K562 (cell line): ENCODE results near the gene ZIC2. TPM values are rescaled to one million over a fixed set of nuclear protein-coding genes. Genes with fewer than 3 reads are reported as not detected.

Experiments used
- ATAC-seq: fragments of 200-7000 bp; cut with Tn5 transposase; 3 replicates; pipeline ENCODE4 v1.9.1; 2020; ENCODE audit warnings: moderate library complexity
- BruUV-seq: library from RNA; stranded (reverse); fragments of 400-500 nt; replicated peaks from 2 replicates; lab custom pipeline; 2021; lab: Mats Ljungman, UMichigan
- CTCF ChIA-PET: fragments of 300-600 bp; formaldehyde crosslinking; extraction: SDS; loops from one replicate; lab custom pipeline; 2021; ENCODE audit warnings: low intra/inter-chr PET ratio; lab: Yijun Ruan, JAX
- POLR2A ChIA-PET: fragments of 300-600, 350-650 bp; sonication (Branson Sonifier 250); formaldehyde crosslinking; extraction: SDS; loops from one replicate; lab custom pipeline; 2021; ENCODE audit warnings: antibody characterized with exemption, inconsistent platforms; lab: Yijun Ruan, JAX
- DNase-seq, 4 experiments: peaks; one replicate each; pipeline versions ENCODE4 v3.0.0 to v3.0.0-alpha.2; 2011 to 2018; ENCODE audit warnings: low spot score in 3 of 4, mixed read lengths in 3 of 4; ENCODE audit errors: extremely low read depth in 1 of 4
- FAIRE-seq: peaks from 2 replicates; lab custom pipeline; 2011; peaks lifted over from hg19 to GRCh38; lab: Jason Lieb, UNC
- H2AFZ ChIP-seq: 2 replicates; pipeline ENCODE4 v1.6.0; 2011; ENCODE audit warnings: low read depth, low read length, control low read depth, inconsistent platforms
- H3K27ac ChIP-seq: fragments of 200-600 bp; 3 replicates; pipeline ENCODE4 v1.8.0; 2011; ENCODE audit warnings: low read depth, mild to moderate bottlenecking, control low read depth, inconsistent platforms, low read length, moderate library complexity, mixed read lengths; ENCODE audit errors: extremely low read depth
- H3K27me3 ChIP-seq, 2 experiments: fragments of 300-600 bp in 1 of 2; 2 replicates in 1 of 2; 3 replicates in 1 of 2; pipeline versions ENCODE4 v1.6.0 to v1.8.0; 2011; ENCODE audit warnings: inconsistent platforms in 2 of 2, low read length in 2 of 2, mild to moderate bottlenecking in 1 of 2, mixed read lengths in 1 of 2, moderate library complexity in 1 of 2; ENCODE audit not compliant: control insufficient read depth in 2 of 2, insufficient read depth in 2 of 2
- H3K36me3 ChIP-seq: fragments of 300-600 bp; 3 replicates; pipeline ENCODE4 v1.8.0; 2011; ENCODE audit warnings: mild to moderate bottlenecking, low read length, inconsistent platforms; ENCODE audit not compliant: control insufficient read depth, insufficient read depth
- H3K4me1 ChIP-seq, 2 experiments: fragments of 200-600 bp in 1 of 2; replicated peaks in 1 of 2; 2 replicates in 1 of 2; 3 replicates in 1 of 2; pipeline versions ENCODE4 v1.5.1 to v1.8.0; 2011; ENCODE audit warnings: inconsistent platforms in 2 of 2, low read length in 2 of 2, mild to moderate bottlenecking in 1 of 2, mixed read lengths in 1 of 2, moderate library complexity in 1 of 2; ENCODE audit not compliant: control insufficient read depth in 2 of 2, insufficient read depth in 2 of 2
- H3K4me2 ChIP-seq: 2 replicates; pipeline ENCODE4 v1.6.1; 2011; ENCODE audit warnings: low read length, control low read depth, inconsistent platforms, mixed read lengths; ENCODE audit not compliant: insufficient read depth
- H3K4me3 ChIP-seq: fragments of 200-600 bp; sonication (generic), shearing (Covaris generic); 2 replicates; pipeline ENCODE4 v1.5.1; 2016; ENCODE audit warnings: control low read depth, inconsistent platforms
- H3K79me2 ChIP-seq: fragments of 200-600 bp; 3 replicates; pipeline ENCODE4 v1.8.0; 2011; ENCODE audit warnings: low read length, inconsistent platforms; ENCODE audit not compliant: control insufficient read depth, insufficient read depth
- H3K9ac ChIP-seq, 2 experiments: 2 replicates each; pipeline versions ENCODE4 v1.6.0 to v1.6.1; 2011; ENCODE audit warnings: low read depth in 2 of 2, low read length in 2 of 2, control low read depth in 1 of 2, inconsistent platforms in 1 of 2, mild to moderate bottlenecking in 1 of 2, mixed read lengths in 1 of 2; ENCODE audit not compliant: insufficient read depth in 1 of 2
- H3K9me1 ChIP-seq: one replicate; pipeline ENCODE4 v1.6.0; 2011; ENCODE audit warnings: inconsistent platforms, mild to moderate bottlenecking, low read length, moderate library complexity; ENCODE audit not compliant: control insufficient read depth, insufficient read depth
- H3K9me3 ChIP-seq: replicated peaks from 2 replicates; pipeline ENCODE4 v1.5.1; 2011; ENCODE audit warnings: low read depth, low read length, inconsistent platforms; ENCODE audit not compliant: control insufficient read depth, insufficient read depth
- H4K20me1 ChIP-seq: replicated peaks from 2 replicates; pipeline ENCODE4 v1.6.1; 2011; ENCODE audit warnings: low read length, inconsistent platforms, mixed read lengths; ENCODE audit not compliant: control insufficient read depth, insufficient read depth
- FOXA1 ChIP-seq: fragments of 450-650 bp; IDR thresholded peaks from 2 replicates; pipeline ENCODE4 v1.6.1; 2016; ENCODE audit warnings: mild to moderate bottlenecking, borderline replicate concordance
- ZNF551 ChIP-seq: fragments of 250-450 bp; sonication (Bioruptor Pico); IDR thresholded peaks from 2 replicates; pipeline ENCODE4 v1.5.0; 2021; ENCODE audit warnings: mild to moderate bottlenecking, moderate library complexity
- WGBS: fragments of 100-300 bp; shearing (Covaris generic); methylation state at CpG from one replicate; pipeline ENCODE4 v1.1.6; 2016; ENCODE audit warnings: low coverage, mixed read lengths; ENCODE audit not compliant: insufficient coverage; ENCODE audit errors: missing lambda C conversion rate; 5-methylcytosine and 5-hydroxymethylcytosine counted together
- in situ Hi-C: fragments of 300-500 bp; cut with MboI; formaldehyde crosslinking; loops from 4 replicates; pipeline ENCODE4 v1.15.0; 2018; ENCODE audit warnings: inconsistent platforms, mixed read lengths
- intact Hi-C: fragments of 100-400 bp; cut with micrococcal nuclease; formaldehyde crosslinking; loops from 2 replicates; pipeline ENCODE4 v1.14.2; 2022
- polyA plus RNA-seq, 8 experiments: library from polyadenylated mRNA; depleted of rRNA in 4 of 8; stranded (reverse) in 5 of 8; unstranded in 3 of 8; fragments of >200 nt; fragmentation: Nextera tagmentation in 2 of 8; fragmentation: Illumina TruSeq in 1 of 8; extraction: Ambion mirVana in 2 of 8; extraction: Trizol in 1 of 8; gene quantifications; 2 replicates each; pipeline versions ENCODE4 v1.2.1 to v1.2.3, GENCODE V29; 2011 to 2014; ENCODE audit warnings: inconsistent platforms in 1 of 8, missing spikeins in 1 of 8
- total RNA-seq, 7 experiments: library from RNA; depleted of rRNA in 6 of 7; stranded (reverse); fragments of >200 nt in 6 of 7; fragmentation: Illumina TruSeq in 2 of 7; extraction: Trizol in 2 of 7; gene quantifications; 2 replicates each; pipeline versions ENCODE4 v1.2.1 to v1.2.3, GENCODE V29; 2011 to 2021; ENCODE audit warnings: low replicate concordance in 1 of 7
- TF ChIP-seq, protein P1 (sequence below), 2 experiments: fragments of 250-450 bp in 1 of 2; fragments of 450-650 bp in 1 of 2; sonication (Bioruptor Pico) in 1 of 2; IDR thresholded peaks; 2 replicates each; pipeline versions ENCODE4 v1.6.1 to v1.8.0; 2016 to 2021; ENCODE audit warnings: mild to moderate bottlenecking in 2 of 2, moderate library complexity in 2 of 2, missing compliant biosample characterization in 1 of 2, missing genetic modification characterization in 1 of 2

ZIC2 gene
- total and polyA plus RNA-seq, 9 of the 15 experiments (the other 6 are each of a cell fraction or from before 2014, with no cell fraction given): 1.8 to 18.0 (median 4.5) TPM

DNA sequence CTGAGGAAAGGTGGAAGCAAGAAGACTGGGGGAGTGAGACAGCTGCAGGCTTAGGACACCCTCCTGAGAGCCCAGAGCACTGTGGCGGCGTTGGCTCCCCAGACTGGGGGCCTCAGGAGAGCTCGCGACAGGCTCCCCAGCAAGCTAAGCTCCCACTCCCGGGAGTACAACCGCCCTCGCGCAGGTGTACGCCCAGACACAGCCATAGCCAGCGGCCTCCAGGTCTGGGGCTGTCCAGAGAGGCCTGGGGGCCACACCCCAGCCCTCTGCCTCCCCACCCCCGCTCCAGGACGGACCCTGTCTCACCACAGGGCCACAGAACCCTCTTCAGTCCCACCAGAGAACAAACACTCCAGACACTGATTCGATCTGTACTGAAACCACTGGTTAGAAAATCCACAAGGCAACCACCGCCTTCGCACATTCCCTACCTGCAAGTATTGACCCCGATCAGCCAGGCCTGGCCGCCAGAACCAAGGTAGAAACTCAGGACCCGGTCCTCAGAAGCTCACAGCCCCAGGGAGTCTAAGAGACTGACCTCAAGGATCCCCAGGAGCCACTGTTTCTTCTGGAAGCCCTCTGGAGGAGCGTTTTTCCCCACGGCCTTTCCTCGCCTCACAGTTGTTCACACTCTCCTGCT lies 26.4 kb upstream of the ZIC2 start:
- TF ChIP-seq ZNF551 (CRISPR knock-in tag) (no peak), FOXA1 (no peak)
- TF ChIP-seq, protein P1, sequence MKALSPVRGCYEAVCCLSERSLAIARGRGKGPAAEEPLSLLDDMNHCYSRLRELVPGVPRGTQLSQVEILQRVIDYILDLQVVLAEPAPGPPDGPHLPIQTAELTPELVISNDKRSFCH (CRISPR knock-in tag; IDR thresholded peaks at IDR 0.05): no peak
- TF ChIP-seq, protein P1 (tag; IDR thresholded peaks at IDR 0.05): no peak
- H3K27ac ChIP-seq: no peak overlapping the region
- ATAC-seq (no peak; the same call in 2 of the 3 replicates), FAIRE-seq (no peak), DNase-seq (no peak)
- 16% methylated on average over 12 of the region's 21 CpGs for WGBS
- POLR2A ChIA-PET: interaction anchor here (0.6 to 0.9 kb wide), 2 partner anchors 25 to 249 kb away, joined by 4 read pairs; no protein-coding TSS in a partner anchor
- no peaks in the 10 kb centered on the region for H3K9me3 ChIP-seq
- in situ Hi-C loops: no loop called here
- intact Hi-C loops: no loop called here
- no TSS peak for BruUV-seq
- no peak overlapping the region for H3K4me3 ChIP-seq
- peaks cover 0 to 16% of the 10 kb centered on the region in 2 experiments; a peak in 2 of 5 replicates for H3K4me1 ChIP-seq
- H3K4me2 ChIP-seq: no peak overlapping the region
- no peak overlapping the region for H2AFZ ChIP-seq
- CTCF ChIA-PET: no interaction called here
- H3K79me2 ChIP-seq: no peaks in the 10 kb centered on the region
- H4K20me1 ChIP-seq: no peaks in the 10 kb centered on the region
- no peaks in the 10 kb centered on the region for H3K36me3 ChIP-seq
- H3K27me3 ChIP-seq: peaks cover 27 to 62% of the 10 kb centered on the region in 2 experiments; a peak in 4 of 5 replicates
- H3K9ac ChIP-seq: no peak overlapping the region
- H3K9me1 ChIP-seq: no peaks in the 10 kb centered on the region
